Osteoblast (primary cell): Measurements from ENCODE around the gene ASTE1. TPM values are rescaled to one million over a fixed set of nuclear protein-coding genes. Genes with fewer than 3 reads are reported as not detected.

Experiments
- DNase-seq: peaks from one replicate; pipeline ENCODE4 v3.0.0; 2011; ENCODE audit warnings: low spot score, mixed read lengths; ENCODE audit not compliant: insufficient read length; ENCODE audit errors: missing footprints
- H2AFZ ChIP-seq: 2 replicates; pipeline ENCODE4 v1.6.0; 2011; ENCODE audit warnings: mild to moderate bottlenecking, low read length
- H3K27ac ChIP-seq: 2 replicates; pipeline ENCODE4 v1.5.1; 2011; ENCODE audit warnings: mild to moderate bottlenecking, low read depth, low read length, moderate library complexity
- H3K27me3 ChIP-seq: 2 replicates; pipeline ENCODE4 v1.6.0; 2012; ENCODE audit warnings: mild to moderate bottlenecking, control low read depth, inconsistent platforms, low read length, moderate library complexity; ENCODE audit not compliant: insufficient read depth
- H3K36me3 ChIP-seq: 2 replicates; pipeline ENCODE4 v1.5.1; 2011; ENCODE audit warnings: mild to moderate bottlenecking, low read length, control low read depth, moderate library complexity; ENCODE audit not compliant: insufficient read depth
- H3K4me1 ChIP-seq: 2 replicates; pipeline ENCODE4 v1.5.1; 2011; ENCODE audit warnings: mild to moderate bottlenecking, low read length, control low read depth, moderate library complexity; ENCODE audit not compliant: insufficient read depth
- H3K4me2 ChIP-seq: 2 replicates; pipeline ENCODE4 v1.6.0; 2011; ENCODE audit warnings: mild to moderate bottlenecking, low read length; ENCODE audit not compliant: insufficient read depth
- H3K4me3 ChIP-seq: fragments of 200-600 bp; sonication (generic); 3 replicates; pipeline ENCODE4 v1.5.1; 2012; ENCODE audit warnings: mild to moderate bottlenecking, low read length, inconsistent platforms; ENCODE audit not compliant: insufficient read depth
- H3K79me2 ChIP-seq: 2 replicates; pipeline ENCODE4 v1.6.0; 2012; ENCODE audit warnings: mild to moderate bottlenecking, low read length, control low read depth, inconsistent platforms; ENCODE audit not compliant: insufficient read depth
- H3K9me3 ChIP-seq: 2 replicates; pipeline ENCODE4 v1.5.1; 2011; ENCODE audit warnings: low read depth, low read length, control low read depth
- H4K20me1 ChIP-seq: 2 replicates; pipeline ENCODE4 v1.6.0; 2012; ENCODE audit warnings: mild to moderate bottlenecking, low read length, control low read depth; ENCODE audit not compliant: insufficient read depth
- CTCF ChIP-seq: IDR thresholded peaks from 2 replicates; pipeline ENCODE4 v1.5.1; 2011; ENCODE audit warnings: mild to moderate bottlenecking, low read depth, low read length, moderate library complexity; ENCODE audit errors: extremely low read depth
- total RNA-seq: library from RNA; depleted of rRNA; stranded (reverse); fragments of >200 nt; gene quantifications from 2 replicates; pipeline ENCODE4 v1.2.3, GENCODE V29; 2012

The ASTE1 gene
- total RNA-seq, 1 donor = 9.8 TPM

DNA sequence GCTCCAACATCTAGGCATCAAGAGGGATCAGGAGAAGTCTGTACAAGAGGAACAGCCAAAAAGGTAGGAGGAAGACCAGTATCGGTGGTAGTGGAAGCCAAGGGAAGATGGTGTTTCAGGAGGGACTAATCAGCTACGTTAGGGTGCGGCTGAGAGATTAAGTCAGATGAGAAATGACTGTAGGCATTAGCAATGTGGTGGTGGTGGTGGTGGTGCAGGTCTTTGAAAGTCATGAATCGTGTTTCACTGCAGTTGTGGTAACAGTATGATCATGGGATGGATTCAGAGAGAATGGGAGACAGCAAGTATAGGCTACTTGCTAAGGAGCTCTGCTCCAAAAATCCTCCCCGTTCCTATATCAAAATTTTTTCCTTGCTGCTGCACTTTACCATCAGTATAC is 35.5 kb downstream of the ASTE1 start:
- TF ChIP-seq CTCF = no peak
- H3K36me3 ChIP-seq = peaks cover 36% of the 10 kb centered on the region
- no peaks in the 10 kb centered on the region for H3K27me3 ChIP-seq
- no peak overlapping the region for H3K4me2 ChIP-seq
- H3K27ac ChIP-seq = no peak overlapping the region
- no peak for DNase-seq
- no peaks in the 10 kb centered on the region for H3K79me2 ChIP-seq
- no peak overlapping the region for H2AFZ ChIP-seq
- no peaks in the 10 kb centered on the region for H4K20me1 ChIP-seq
- H3K9me3 ChIP-seq = no peaks in the 10 kb centered on the region
- H3K4me1 ChIP-seq = no peaks in the 10 kb centered on the region
- no peak overlapping the region for H3K4me3 ChIP-seq

GRCh38 chr3:130990282-130990681 is 36.3 kb downstream of the ASTE1 start:
- no peak for DNase-seq
- H3K79me2 ChIP-seq = no peaks in the 10 kb centered on the region
- H3K27ac ChIP-seq = no peak overlapping the region
- H2AFZ ChIP-seq = no peak overlapping the region
- H3K36me3 ChIP-seq = peaks cover 35% of the 10 kb centered on the region
- no peak overlapping the region for H3K4me3 ChIP-seq
- no peak overlapping the region for H3K4me2 ChIP-seq
- H3K9me3 ChIP-seq = no peaks in the 10 kb centered on the region
- no peak for TF ChIP-seq CTCF
- H3K27me3 ChIP-seq = no peaks in the 10 kb centered on the region
- no peaks in the 10 kb centered on the region for H4K20me1 ChIP-seq
- no peaks in the 10 kb centered on the region for H3K4me1 ChIP-seq

- H3K4me1 ChIP-seq = peaks cover 3% of the 10 kb centered on the region
- no peak for DNase-seq
- H3K79me2 ChIP-seq = no peaks in the 10 kb centered on the region
- H3K27ac ChIP-seq = no peak overlapping the region
- H4K20me1 ChIP-seq = no peaks in the 10 kb centered on the region
- H3K4me2 ChIP-seq = no peak overlapping the region
- H3K27me3 ChIP-seq = no peaks in the 10 kb centered on the region
- TF ChIP-seq CTCF = no peak
- peaks cover 4% of the 10 kb centered on the region for H3K36me3 ChIP-seq
- H3K9me3 ChIP-seq = no peaks in the 10 kb centered on the region
- no peak overlapping the region for H2AFZ ChIP-seq
- no peak overlapping the region for H3K4me3 ChIP-seq
Measured at GRCh38 chr3:130981469-130981868, 45.2 kb downstream of the ASTE1 start.

- Histone ChIP-seq H3K4me1 (peaks cover 3% of the 10 kb centered on the region), H3K4me2 (no peak overlapping the region), H3K9me3 (no peaks in the 10 kb centered on the region), H3K79me2 (no peaks in the 10 kb centered on the region), H2AFZ (no peak overlapping the region), H3K4me3 (no peak overlapping the region), H3K27ac (no peak overlapping the region), H3K36me3 (peaks cover 11% of the 10 kb centered on the region), H3K27me3 (no peaks in the 10 kb centered on the region), H4K20me1 (no peaks in the 10 kb centered on the region)
- TF ChIP-seq CTCF = no peak
- no peak for DNase-seq
Measured at GRCh38 chr3:130979117-130979516, 47.5 kb downstream of the ASTE1 start.
